ENCODE measurements around the gene TCERG1.

The TCERG1 gene

DNA sequence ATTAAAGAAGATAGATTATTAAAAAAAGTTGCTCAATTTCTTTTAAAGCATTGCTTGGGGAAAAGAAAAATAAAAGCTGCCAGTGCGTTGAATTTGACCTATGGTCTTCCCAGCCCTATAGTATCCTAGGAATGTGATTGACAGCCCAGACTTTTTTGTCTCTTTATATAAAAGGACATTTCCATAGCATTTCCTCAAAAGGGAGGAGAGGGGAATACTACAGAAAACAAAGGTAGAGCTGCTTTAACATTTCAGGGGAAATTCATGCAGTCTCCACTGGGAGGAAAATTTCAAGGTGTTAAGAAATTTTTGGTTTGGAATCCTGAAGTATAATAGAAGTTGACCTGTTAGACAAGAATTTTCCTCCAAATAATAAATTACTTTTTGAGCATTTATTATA, 86.7 kb downstream of the TCERG1 start:
- no peak overlapping the region for H3K4me3 ChIP-seq (replicated peaks; ENCODE audit: low read depth, low read length)
- no peak for TF ChIP-seq CTCF (IDR thresholded peaks at IDR 0.05; ENCODE audit: low read depth, low read length, missing control alignments)
- no peak for DNase-seq (ENCODE audit: extremely low read depth, low read depth)

DNA sequence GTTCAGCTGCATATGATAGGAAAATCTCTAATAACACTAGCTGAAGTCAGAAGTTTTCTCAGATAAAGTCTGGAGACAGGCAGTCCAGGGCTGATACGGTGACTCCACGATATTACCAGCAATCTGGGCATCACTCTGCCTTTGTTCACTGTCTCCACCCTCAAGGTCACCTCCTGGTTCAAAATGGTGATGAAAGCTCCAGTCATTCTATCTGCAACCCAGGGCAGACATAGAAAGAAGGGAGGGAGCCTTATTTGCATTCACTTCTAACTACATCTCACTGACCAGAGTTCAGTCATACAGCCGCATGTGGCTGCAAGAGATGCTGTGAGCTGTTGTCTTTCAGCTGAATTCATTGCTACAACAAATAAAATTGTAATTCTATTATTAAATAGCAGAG, 91.3 kb downstream of the TCERG1 start:
- H3K4me3 ChIP-seq (replicated peaks; ENCODE audit: low read depth, low read length) = no peak overlapping the region
- TF ChIP-seq CTCF (IDR thresholded peaks at IDR 0.05; ENCODE audit: low read depth, low read length, missing control alignments) = no peak

DNA sequence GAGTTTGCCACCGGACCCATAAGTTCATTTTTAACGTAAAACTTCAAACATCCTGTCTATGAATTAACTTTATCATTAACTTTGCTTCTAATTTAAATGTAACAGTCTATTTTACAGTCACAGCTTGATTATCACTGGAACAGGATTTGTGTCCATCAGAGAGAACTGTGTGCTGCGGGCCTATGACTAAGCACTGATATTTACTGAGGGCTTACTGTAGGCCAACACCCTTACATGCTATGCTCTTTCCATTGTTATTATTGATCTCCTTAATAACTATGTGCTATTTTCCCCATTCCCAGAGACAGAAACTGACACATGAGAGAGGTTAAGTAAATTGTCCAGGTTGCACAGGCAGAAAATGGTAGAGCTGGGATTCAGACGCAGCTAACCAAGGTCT, 92.8 kb downstream of the TCERG1 start:
- no peak for TF ChIP-seq CTCF (IDR thresholded peaks at IDR 0.05; ENCODE audit: low read depth, low read length, missing control alignments)
- no peak overlapping the region for H3K4me3 ChIP-seq (replicated peaks; ENCODE audit: low read depth, low read length)
- no peak for DNase-seq (ENCODE audit: extremely low read depth, low read depth)

More for the DNA sequence above, 91.3 kb downstream of the TCERG1 start:
- DNase-seq (ENCODE audit: extremely low read depth, low read depth) = no peak

GRCh38 chr5:146540414-146540813, 93.3 kb downstream of the TCERG1 start:
- DNase-seq (ENCODE audit: extremely low read depth, low read depth) = no peak
- no peak for TF ChIP-seq CTCF (IDR thresholded peaks at IDR 0.05; ENCODE audit: low read depth, low read length, missing control alignments)
- H3K4me3 ChIP-seq (replicated peaks; ENCODE audit: low read depth, low read length) = no peak overlapping the region

- H3K4me3 ChIP-seq (replicated peaks; ENCODE audit: low read depth, low read length) = no peak overlapping the region
- peak; percentile 15 for DNase-seq (ENCODE audit: extremely low read depth, low read depth)
- TF ChIP-seq CTCF (IDR thresholded peaks at IDR 0.05; ENCODE audit: low read depth, low read length, missing control alignments) = peak; percentile 89
Observed at GRCh38 chr5:146541958-146542849, 95.1 kb downstream of the TCERG1 start.

DNA sequence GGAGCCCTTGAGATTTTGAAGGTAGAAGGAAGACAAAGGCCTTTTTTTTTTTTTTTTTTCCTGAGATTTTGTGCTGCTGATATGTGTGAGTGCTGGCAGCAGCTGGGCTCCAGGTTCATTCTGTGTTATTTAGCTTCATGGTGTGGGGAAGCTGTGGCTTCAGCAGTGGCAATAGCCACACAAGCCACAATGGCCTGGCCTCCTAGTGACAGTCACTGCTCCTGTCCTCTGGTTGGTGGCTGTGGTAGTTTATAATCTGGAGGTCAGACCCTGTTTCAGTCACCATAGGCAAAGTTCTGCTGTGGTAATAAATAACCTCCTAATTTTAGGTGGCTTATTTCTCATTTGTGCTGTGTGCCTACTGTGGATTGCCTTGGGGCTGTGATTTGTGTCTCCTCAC, 97.1 kb downstream of the TCERG1 start:
- DNase-seq (ENCODE audit: extremely low read depth, low read depth) = no peak

More for the DNA sequence above, 97.1 kb downstream of the TCERG1 start:
- H3K4me3 ChIP-seq (replicated peaks; ENCODE audit: low read depth, low read length) = no peak overlapping the region
- no peak for TF ChIP-seq CTCF (IDR thresholded peaks at IDR 0.05; ENCODE audit: low read depth, low read length, missing control alignments)

Measured in HFF-Myc (cell line).